C4-2B (cell line): ENCODE data around the gene MEA1.

ENCODE experiments used
- H3K27ac ChIP-seq: fragments of 450-650 bp; 2 replicates; pipeline ENCODE4 v1.5.1; 2017
- ZFX ChIP-seq: fragments of 450-650 bp; IDR thresholded peaks from 2 replicates; pipeline ENCODE4 v1.6.1; 2017
- TF ChIP-seq, protein P1 (sequence below): fragments of 450-650 bp; conservative IDR thresholded peaks from 2 replicates; pipeline ENCODE4 v1.5.1; 2017; ENCODE audit warnings: mild to moderate bottlenecking

The MEA1 gene

DNA sequence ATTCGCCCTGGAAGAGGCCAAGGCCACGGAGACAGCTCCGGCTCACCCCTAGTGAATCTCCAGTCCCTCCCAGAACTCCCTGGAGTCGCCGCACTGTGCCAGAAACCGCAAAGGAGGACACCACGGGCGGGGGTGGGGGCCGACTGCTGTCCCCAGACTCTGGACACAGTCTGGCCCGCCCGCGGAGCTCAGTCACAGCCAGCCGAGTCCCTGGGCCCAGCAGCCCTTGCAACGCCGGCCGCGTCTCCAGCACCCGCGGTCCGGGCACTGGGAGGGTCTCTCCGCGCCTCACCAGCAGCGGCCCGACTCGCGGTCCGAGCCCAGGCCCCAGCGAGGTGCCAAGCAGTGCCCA lies 35.3 kb downstream of the MEA1 start:
- TF ChIP-seq, protein P1, sequence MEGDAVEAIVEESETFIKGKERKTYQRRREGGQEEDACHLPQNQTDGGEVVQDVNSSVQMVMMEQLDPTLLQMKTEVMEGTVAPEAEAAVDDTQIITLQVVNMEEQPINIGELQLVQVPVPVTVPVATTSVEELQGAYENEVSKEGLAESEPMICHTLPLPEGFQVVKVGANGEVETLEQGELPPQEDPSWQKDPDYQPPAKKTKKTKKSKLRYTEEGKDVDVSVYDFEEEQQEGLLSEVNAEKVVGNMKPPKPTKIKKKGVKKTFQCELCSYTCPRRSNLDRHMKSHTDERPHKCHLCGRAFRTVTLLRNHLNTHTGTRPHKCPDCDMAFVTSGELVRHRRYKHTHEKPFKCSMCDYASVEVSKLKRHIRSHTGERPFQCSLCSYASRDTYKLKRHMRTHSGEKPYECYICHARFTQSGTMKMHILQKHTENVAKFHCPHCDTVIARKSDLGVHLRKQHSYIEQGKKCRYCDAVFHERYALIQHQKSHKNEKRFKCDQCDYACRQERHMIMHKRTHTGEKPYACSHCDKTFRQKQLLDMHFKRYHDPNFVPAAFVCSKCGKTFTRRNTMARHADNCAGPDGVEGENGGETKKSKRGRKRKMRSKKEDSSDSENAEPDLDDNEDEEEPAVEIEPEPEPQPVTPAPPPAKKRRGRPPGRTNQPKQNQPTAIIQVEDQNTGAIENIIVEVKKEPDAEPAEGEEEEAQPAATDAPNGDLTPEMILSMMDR = no peak
- TF ChIP-seq ZFX = no peak
- H3K27ac ChIP-seq = peak overlapping the region; percentile 96

- TF ChIP-seq, protein P1 = no peak
- no peak for TF ChIP-seq ZFX
- H3K27ac ChIP-seq = no peak overlapping the region
These were observed 38.7 kb downstream of the MEA1 start for GRCh38 chr6:42974919-42975505.

DNA sequence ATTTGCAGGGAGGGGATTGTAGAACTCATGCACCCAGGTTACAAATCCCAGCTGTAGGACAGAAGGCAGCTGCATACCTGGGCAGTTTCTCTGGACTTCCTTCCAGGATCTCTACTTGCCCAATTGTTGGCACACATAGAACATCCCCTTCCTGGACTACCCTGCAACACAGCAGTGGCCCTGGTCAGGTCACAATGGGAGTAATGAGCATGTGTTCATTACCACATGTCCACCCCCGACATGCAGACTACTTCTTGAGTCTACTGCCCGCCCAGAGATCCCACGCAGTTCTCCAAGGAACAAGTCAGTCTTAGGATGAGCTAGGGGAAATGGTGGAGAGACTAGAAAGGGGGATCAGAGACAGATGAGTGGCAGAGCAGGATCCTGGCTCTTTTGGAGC lies 39.8 kb downstream of the MEA1 start:
- no peak for TF ChIP-seq ZFX
- TF ChIP-seq, protein P1 = no peak
- no peak overlapping the region for H3K27ac ChIP-seq

DNA sequence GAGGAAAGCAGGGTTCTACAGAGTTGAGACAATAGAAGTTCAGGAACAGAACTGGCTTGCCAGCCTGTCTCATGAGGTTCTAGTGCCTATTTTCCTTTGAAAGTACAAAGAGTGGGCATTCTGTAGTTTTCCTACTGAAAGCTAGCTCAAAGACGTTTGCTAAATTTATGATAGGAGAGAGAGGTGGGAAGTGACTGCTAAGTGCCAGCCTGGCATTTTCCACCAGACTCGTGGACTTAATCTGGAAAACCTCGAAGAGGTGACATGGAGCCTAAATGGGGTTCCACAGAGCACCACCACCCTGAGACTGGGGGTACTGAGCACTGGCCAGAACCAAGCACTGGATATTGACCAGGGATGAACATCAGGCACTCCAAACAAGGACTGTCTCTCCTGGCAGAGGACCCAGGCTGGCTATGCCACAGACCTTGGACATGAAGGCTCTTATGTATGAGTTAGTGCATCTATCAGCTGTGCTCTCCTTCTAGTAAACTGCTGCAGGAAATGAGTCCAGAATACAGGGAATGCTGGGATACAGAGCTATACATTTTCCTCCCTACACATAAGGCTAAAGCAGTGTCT lies 41.9 kb downstream of the MEA1 start:
- no peak overlapping the region for H3K27ac ChIP-seq
- no peak for TF ChIP-seq ZFX
- TF ChIP-seq, protein P1 = no peak

DNA sequence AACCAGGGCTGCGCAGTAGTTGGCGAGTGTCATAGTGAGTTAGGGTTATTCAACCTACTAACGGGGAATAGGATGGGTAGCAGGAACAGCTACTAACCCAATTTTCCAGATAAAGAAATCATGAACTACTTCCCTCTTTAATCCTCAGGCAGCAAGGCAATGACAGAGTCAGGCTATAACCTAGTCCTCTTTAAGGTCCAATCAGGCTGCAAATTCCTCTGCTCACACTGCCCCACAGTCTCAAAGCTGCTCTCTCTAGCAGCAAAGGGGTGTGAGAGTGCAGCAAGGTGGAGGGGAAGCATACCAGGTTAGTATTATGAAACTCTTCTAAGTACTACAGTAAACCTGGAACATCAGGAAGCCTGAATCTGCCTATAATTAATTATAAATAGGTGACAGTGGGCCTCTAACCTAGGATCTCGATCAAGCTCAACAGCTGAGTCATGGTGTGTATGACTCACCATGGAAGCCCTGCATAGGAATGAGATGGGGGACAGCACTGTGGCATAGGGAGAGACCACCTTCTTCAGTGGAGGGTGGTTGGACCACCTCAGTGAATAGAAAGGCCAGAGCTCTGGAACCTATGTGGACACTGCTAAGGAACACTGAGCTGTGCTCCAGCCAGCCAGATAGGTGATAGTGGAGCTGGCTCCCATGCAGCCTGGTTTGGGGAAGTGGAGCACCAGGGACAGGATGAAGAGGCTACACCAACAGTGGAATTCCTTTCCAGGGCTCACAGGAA lies 42.7 kb downstream of the MEA1 start:
- TF ChIP-seq, protein P1 = no peak
- TF ChIP-seq ZFX = no peak
- H3K27ac ChIP-seq = no peak overlapping the region

DNA sequence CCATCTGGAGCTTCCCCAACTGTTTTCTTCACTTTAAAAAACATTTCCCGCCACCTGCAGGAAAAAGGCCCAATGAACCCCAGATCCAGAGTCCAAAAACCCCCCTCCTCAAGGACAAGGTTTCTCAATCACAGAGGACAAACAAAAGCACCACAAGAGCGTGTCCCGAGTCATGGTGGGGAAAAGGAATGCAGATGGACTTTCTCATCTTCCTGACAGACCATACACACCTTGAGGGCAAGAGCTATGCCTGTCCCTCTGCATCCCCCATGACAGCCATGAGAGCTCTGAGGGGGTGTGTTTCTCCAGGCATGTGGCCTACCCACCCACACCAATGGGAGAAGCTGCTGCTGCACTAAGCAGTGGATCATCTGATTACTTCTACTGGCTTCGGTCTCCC lies 43.8 kb downstream of the MEA1 start:
- H3K27ac ChIP-seq = no peak overlapping the region
- no peak for TF ChIP-seq ZFX
- TF ChIP-seq, protein P1 = no peak

DNA sequence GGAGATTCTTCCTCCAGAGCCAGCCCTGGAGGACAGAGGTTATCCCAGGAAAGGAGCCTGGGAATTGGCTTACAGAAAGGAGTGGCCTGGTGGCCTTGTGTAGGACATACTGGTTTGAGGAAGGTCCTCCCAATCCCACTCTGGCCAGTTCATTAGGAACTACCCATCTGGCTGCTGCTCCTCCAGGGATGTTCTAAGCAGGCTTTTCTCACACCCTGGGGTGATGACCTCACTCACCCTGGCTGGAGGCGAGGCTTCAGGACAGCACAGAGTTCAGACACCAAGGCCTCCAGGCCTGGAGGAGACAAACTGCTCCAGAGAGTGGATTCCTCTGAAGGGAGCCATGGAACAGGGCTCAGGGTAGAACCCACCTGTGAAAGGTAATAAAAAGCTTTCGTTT lies 44.3 kb downstream of the MEA1 start:
- TF ChIP-seq ZFX = no peak
- TF ChIP-seq, protein P1 = no peak
- no peak overlapping the region for H3K27ac ChIP-seq
